ENCODE measurements around the gene HSPBAP1. TPM values are rescaled to one million over a fixed set of nuclear protein-coding genes. Genes with fewer than 3 reads are reported as not detected.

Gene HSPBAP1
- total and polyA plus RNA-seq, 9 of the 15 experiments (the other 6 are each of a cell fraction or from before 2014, with no cell fraction given): 2.1 to 4.5 (median 3.4) TPM

DNA sequence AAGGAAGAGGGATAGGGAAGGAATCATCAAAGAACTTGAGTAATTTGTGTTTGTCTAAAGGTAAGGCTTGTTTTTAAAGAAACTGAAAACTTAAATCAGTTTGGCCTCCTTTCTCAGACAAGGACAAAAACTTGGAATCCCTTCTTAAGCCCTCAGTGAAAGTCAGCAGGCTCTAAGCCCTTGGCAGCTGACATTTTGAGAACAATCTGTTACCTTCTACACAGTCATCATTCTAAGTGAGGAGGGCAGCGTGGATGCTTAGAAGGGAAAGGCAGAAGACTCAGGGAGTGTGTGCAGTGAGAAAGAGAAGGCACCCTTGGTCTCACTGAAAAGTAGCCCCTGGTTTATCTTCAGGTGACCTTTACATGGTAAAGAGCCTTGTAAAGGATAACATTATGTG lies 10.8 kb downstream of the HSPBAP1 start:
- Histone ChIP-seq H3K27ac (ENCODE audit: extremely low read depth, low read depth, low read length) (no peak overlapping the region), H4K20me1 (replicated peaks; ENCODE audit: control insufficient read depth, insufficient read depth, low read length) (no peaks in the 10 kb centered on the region), H3K79me2 (ENCODE audit: control insufficient read depth, insufficient read depth, low read length) (no peaks in the 10 kb centered on the region; the same call in 2 of the 3 replicates), H2AFZ (ENCODE audit: low read depth, low read length) (no peak overlapping the region), H3K4me3 (no peak overlapping the region), H3K9me1 (ENCODE audit: control insufficient read depth, insufficient read depth, low read length) (no peaks in the 10 kb centered on the region), H3K9me3 (replicated peaks; ENCODE audit: control insufficient read depth, insufficient read depth, low read depth, low read length) (no peaks in the 10 kb centered on the region), H3K27me3 (ENCODE audit: control insufficient read depth in 2 of 2, insufficient read depth in 2 of 2, low read length in 2 of 2) (no peaks in the 10 kb centered on the region), H3K4me2 (ENCODE audit: insufficient read depth, low read length) (no peak overlapping the region), H3K36me3 (ENCODE audit: control insufficient read depth, insufficient read depth, low read length) (no peaks in the 10 kb centered on the region), H3K4me1 (replicated peaks in 1 of 2; ENCODE audit: control insufficient read depth in 2 of 2, insufficient read depth in 2 of 2, low read length in 2 of 2) (no peaks in the 10 kb centered on the region), H3K9ac (ENCODE audit: insufficient read depth in 1 of 2, low read depth in 2 of 2, low read length in 2 of 2) (no peak overlapping the region)
- no peak for DNase-seq (ENCODE audit: extremely low read depth in 1 of 4, low spot score in 3 of 4)
- 29% methylated on average over 1 of the region's 1 CpG for WGBS (ENCODE audit: insufficient coverage, low coverage, missing lambda C conversion rate)
- CTCF ChIA-PET (ENCODE audit: low intra/inter-chr PET ratio): no interaction called here
- TF ChIP-seq PTRF (tag; IDR thresholded peaks at IDR 0.05): no peak
- TF ChIP-seq, protein P1, sequence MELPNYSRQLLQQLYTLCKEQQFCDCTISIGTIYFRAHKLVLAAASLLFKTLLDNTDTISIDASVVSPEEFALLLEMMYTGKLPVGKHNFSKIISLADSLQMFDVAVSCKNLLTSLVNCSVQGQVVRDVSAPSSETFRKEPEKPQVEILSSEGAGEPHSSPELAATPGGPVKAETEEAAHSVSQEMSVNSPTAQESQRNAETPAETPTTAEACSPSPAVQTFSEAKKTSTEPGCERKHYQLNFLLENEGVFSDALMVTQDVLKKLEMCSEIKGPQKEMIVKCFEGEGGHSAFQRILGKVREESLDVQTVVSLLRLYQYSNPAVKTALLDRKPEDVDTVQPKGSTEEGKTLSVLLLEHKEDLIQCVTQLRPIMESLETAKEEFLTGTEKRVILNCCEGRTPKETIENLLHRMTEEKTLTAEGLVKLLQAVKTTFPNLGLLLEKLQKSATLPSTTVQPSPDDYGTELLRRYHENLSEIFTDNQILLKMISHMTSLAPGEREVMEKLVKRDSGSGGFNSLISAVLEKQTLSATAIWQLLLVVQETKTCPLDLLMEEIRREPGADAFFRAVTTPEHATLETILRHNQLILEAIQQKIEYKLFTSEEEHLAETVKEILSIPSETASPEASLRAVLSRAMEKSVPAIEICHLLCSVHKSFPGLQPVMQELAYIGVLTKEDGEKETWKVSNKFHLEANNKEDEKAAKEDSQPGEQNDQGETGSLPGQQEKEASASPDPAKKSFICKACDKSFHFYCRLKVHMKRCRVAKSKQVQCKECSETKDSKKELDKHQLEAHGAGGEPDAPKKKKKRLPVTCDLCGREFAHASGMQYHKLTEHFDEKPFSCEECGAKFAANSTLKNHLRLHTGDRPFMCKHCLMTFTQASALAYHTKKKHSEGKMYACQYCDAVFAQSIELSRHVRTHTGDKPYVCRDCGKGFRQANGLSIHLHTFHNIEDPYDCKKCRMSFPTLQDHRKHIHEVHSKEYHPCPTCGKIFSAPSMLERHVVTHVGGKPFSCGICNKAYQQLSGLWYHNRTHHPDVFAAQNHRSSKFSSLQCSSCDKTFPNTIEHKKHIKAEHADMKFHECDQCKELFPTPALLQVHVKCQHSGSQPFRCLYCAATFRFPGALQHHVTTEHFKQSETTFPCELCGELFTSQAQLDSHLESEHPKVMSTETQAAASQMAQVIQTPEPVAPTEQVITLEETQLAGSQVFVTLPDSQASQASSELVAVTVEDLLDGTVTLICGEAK (IDR thresholded peaks at IDR 0.05): no peak
- TF ChIP-seq, protein P1 (CRISPR knock-in tag; IDR thresholded peaks at IDR 0.05): no peak
- TF ChIP-seq BCOR (IDR thresholded peaks at IDR 0.05): no peak
- TF ChIP-seq, protein P2, sequence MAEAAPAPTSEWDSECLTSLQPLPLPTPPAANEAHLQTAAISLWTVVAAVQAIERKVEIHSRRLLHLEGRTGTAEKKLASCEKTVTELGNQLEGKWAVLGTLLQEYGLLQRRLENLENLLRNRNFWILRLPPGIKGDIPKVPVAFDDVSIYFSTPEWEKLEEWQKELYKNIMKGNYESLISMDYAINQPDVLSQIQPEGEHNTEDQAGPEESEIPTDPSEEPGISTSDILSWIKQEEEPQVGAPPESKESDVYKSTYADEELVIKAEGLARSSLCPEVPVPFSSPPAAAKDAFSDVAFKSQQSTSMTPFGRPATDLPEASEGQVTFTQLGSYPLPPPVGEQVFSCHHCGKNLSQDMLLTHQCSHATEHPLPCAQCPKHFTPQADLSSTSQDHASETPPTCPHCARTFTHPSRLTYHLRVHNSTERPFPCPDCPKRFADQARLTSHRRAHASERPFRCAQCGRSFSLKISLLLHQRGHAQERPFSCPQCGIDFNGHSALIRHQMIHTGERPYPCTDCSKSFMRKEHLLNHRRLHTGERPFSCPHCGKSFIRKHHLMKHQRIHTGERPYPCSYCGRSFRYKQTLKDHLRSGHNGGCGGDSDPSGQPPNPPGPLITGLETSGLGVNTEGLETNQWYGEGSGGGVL (CRISPR knock-in tag; IDR thresholded peaks at IDR 0.05): no peak
- TF ChIP-seq, protein P3, sequence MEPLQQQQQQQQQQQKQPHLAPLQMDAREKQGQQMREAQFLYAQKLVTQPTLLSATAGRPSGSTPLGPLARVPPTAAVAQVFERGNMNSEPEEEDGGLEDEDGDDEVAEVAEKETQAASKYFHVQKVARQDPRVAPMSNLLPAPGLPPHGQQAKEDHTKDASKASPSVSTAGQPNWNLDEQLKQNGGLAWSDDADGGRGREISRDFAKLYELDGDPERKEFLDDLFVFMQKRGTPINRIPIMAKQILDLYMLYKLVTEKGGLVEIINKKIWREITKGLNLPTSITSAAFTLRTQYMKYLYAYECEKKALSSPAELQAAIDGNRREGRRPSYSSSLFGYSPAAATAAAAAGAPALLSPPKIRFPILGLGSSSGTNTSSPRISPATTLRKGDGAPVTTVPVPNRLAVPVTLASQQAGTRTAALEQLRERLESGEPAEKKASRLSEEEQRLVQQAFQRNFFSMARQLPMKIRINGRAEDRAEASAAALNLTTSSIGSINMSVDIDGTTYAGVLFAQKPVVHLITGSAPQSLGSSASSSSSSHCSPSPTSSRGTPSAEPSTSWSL (CRISPR knock-in tag; IDR thresholded peaks at IDR 0.05; ENCODE audit: borderline replicate concordance): no peak
- TF ChIP-seq ZNF785 (CRISPR knock-in tag; IDR thresholded peaks at IDR 0.05): no peak
- TF ChIP-seq ZKSCAN8 (CRISPR knock-in tag; IDR thresholded peaks at IDR 0.05): no peak
- ATAC-seq: no peak
- no peak for FAIRE-seq
- BruUV-seq (replicated peaks): no TSS peak
- POLR2A ChIA-PET: interaction anchor here (1.1 kb wide), 1 partner anchor 8 kb away, joined by 3 read pairs; no protein-coding TSS in a partner anchor
- intact Hi-C loops (cut with micrococcal nuclease): no loop called here
- in situ Hi-C loops (cut with MboI): no loop called here
